Duodenal mucosa (tissue), 2 donors: ENCODE measurements around the gene CAST.

Source experiments
- H3K27ac ChIP-seq: one replicate; pipeline ENCODE4 v1.7.0; 2013; ENCODE audit warnings: low read depth, low read length
- H3K27me3 ChIP-seq, 2 donors: one replicate each; pipeline ENCODE4 v1.7.0; 2013; ENCODE audit warnings: low read length in 2 of 2, control low read depth in 1 of 2; ENCODE audit not compliant: insufficient read depth in 2 of 2, control insufficient read depth in 1 of 2
- H3K36me3 ChIP-seq, 2 donors: one replicate each; pipeline ENCODE4 v1.7.0; 2013; ENCODE audit warnings: low read length in 2 of 2, control low read depth in 1 of 2; ENCODE audit not compliant: insufficient read depth in 2 of 2, control insufficient read depth in 1 of 2
- H3K4me1 ChIP-seq, 2 donors: one replicate each; pipeline ENCODE4 v1.7.0; 2013; ENCODE audit warnings: low read length in 2 of 2, control low read depth in 1 of 2; ENCODE audit not compliant: insufficient read depth in 2 of 2, control insufficient read depth in 1 of 2
- H3K4me3 ChIP-seq, 2 donors: one replicate each; pipeline ENCODE4 v1.7.0; 2013; ENCODE audit warnings: low read length in 2 of 2, low read depth in 1 of 2
- H3K9ac ChIP-seq, 2 donors: one replicate each; pipeline ENCODE4 v1.7.0; 2013; ENCODE audit warnings: low read length in 2 of 2, low read depth in 1 of 2
- H3K9me3 ChIP-seq, 2 donors: one replicate each; pipeline ENCODE4 v1.7.0; 2013; ENCODE audit warnings: low read length in 2 of 2, control low read depth in 1 of 2; ENCODE audit not compliant: control insufficient read depth in 1 of 2

CAST gene

DNA sequence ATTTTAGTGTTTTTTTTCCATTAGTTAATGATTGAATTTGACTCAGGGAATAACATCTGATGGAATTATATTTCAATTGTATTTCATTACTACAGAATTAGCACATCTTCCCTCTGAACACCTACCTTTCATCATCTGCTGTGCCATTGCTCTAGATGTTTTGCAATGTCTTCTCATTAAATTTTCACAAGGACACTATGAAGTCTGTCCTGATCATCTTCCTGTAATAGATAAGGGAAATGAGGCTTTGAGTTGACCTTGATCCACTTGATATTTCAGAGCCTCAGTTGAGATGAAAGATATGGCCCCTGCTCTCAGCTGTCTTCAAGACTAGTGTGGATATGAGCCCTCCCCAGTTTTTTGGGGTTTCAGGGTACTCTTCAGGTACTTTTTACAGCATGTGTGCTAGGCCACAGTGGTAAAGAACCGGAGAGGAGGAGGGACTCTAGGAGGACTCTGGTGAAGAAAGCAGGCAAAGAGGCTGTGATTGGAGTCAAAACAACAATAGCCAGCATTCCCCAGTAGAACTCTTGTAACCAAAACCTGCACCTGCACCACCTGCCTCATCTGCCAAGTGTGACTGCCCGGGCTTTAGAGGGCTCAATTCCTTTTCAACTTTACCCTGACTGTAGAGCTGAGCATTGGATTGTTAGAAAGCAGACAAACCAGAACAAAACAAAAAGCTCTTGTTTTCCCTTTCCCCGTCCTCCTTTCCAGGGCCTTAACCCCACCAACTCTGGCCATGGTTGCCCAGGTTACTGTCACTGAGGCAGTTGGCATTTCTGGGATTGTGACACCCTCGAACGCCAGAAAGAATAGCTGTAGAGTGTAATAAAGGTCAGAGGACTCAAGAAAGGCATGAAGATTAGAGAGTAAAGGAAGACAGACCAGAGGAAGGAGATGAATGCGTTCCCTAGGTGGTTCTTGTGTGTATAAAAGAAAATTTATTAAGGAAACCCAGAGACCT lies 89.3 kb downstream of the CAST start:
- H3K4me3 ChIP-seq = no peak overlapping the region
- H3K9ac ChIP-seq = no peak overlapping the region
- H3K36me3 ChIP-seq = peaks cover 46 to 81% of the 10 kb centered on the region in 2 donors
- H3K27me3 ChIP-seq = no peaks in the 10 kb centered on the region
- peaks cover 0 to 5% of the 10 kb centered on the region in 2 donors for H3K4me1 ChIP-seq
- H3K27ac ChIP-seq = no peak overlapping the region
- H3K9me3 ChIP-seq = no peaks in the 10 kb centered on the region

DNA sequence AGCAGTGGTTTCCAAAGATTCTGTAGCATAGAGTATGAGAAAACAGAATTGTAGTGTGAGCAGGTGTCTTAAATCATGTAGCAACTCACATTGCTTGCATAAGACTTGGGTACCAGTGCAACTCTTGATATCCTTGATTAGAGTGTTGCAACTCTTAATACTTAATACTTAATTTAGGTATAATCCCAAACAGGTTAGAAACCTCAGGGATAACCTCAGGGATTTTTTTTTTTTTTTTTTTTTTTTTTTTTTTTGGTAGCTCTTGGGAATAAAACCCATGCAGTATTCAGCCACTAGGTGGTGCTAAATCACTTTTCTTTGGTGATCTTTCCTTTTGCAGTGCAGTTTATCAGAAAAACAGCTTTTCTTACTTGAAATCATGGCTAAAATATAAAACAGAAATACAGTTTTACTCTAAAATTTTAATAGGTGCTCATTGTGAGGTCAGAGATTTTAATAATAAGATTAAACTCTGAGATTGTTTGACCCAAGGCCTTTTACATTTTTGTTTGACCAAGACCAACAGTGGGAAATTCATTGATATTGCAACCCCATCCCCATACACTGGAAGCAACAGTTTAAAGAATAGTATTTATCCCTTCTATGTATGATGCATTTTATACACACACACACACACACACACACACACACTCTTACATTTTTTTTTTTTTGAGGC lies 90.3 kb downstream of the CAST start:
- no peak overlapping the region for H3K4me3 ChIP-seq
- peaks cover 48 to 84% of the 10 kb centered on the region in 2 donors for H3K36me3 ChIP-seq
- H3K9ac ChIP-seq = no peak overlapping the region
- H3K27ac ChIP-seq = no peak overlapping the region
- H3K4me1 ChIP-seq = peaks cover 0 to 3% of the 10 kb centered on the region in 2 donors
- no peaks in the 10 kb centered on the region for H3K27me3 ChIP-seq
- H3K9me3 ChIP-seq = no peaks in the 10 kb centered on the region

GRCh38 chr5:96753017-96753397 lies 90.8 kb downstream of the CAST start:
- Histone ChIP-seq H3K9me3 (no peaks in the 10 kb centered on the region), H3K27ac (no peak overlapping the region), H3K36me3 (peaks cover 46 to 84% of the 10 kb centered on the region in 2 donors), H3K27me3 (no peaks in the 10 kb centered on the region), H3K4me3 (no peak overlapping the region), H3K9ac (no peak overlapping the region), H3K4me1 (no peaks in the 10 kb centered on the region)

- H3K36me3 ChIP-seq = peaks cover 48 to 86% of the 10 kb centered on the region in 2 donors
- H3K9ac ChIP-seq = no peak overlapping the region
- no peaks in the 10 kb centered on the region for H3K27me3 ChIP-seq
- H3K9me3 ChIP-seq = no peaks in the 10 kb centered on the region
- H3K27ac ChIP-seq = no peak overlapping the region
- H3K4me1 ChIP-seq = no peaks in the 10 kb centered on the region
- H3K4me3 ChIP-seq = no peak overlapping the region
These were observed 91.7 kb downstream of the CAST start for GRCh38 chr5:96753848-96754247.

- no peaks in the 10 kb centered on the region for H3K4me1 ChIP-seq
- no peak overlapping the region for H3K27ac ChIP-seq
- peaks cover 39 to 75% of the 10 kb centered on the region in 2 donors for H3K36me3 ChIP-seq
- no peak overlapping the region for H3K4me3 ChIP-seq
- no peaks in the 10 kb centered on the region for H3K27me3 ChIP-seq
- H3K9me3 ChIP-seq = no peaks in the 10 kb centered on the region
- no peak overlapping the region for H3K9ac ChIP-seq
These were observed 93.7 kb downstream of the CAST start for GRCh38 chr5:96755851-96756250.

GRCh38 chr5:96756985-96757384 lies 94.8 kb downstream of the CAST start:
- Histone ChIP-seq H3K27me3 (no peaks in the 10 kb centered on the region), H3K36me3 (peaks cover 39 to 70% of the 10 kb centered on the region in 2 donors), H3K27ac (no peak overlapping the region), H3K9me3 (no peaks in the 10 kb centered on the region), H3K4me3 (no peak overlapping the region), H3K4me1 (no peaks in the 10 kb centered on the region), H3K9ac (no peak overlapping the region)

DNA sequence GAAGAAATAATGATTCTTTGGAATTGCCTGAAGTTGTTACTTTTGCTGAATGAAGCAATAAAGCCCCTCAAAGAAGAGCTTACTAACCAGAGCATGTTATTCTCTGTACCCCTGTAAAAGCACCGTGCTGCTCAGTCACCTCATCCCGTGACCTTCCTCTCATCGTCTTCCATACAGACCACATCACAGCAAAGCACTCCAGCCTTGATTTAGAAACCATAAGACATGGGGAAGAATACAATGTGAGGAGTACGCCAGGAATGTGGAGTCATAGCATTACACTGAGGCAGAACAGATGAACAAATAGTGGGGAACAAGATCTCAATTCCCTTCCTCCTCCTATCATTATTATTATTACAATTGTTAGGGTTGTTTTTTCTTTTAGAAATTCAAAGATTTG lies 96.4 kb downstream of the CAST start:
- H3K36me3 ChIP-seq = peaks cover 45 to 76% of the 10 kb centered on the region in 2 donors
- no peaks in the 10 kb centered on the region for H3K9me3 ChIP-seq

DNA sequence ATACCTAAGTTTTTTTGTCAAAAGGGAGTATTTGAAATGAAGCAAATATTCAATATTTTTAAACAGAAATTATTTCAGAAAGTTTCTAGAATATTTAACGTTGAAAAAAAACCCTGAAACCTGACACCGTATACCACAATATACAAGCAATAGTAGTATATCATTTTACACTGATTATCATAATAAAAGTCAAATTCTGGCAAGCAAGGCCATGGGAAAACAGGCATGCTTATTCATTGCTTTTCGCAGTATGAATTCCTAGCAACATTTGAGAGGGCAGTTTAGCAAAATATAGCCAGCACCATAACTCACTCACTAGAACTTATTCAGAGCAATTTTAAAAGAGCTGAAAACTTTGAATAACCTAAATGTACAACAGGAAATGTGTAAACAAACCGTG lies 99.4 kb downstream of the CAST start:
- Histone ChIP-seq H3K36me3 (peaks cover 45 to 75% of the 10 kb centered on the region in 2 donors), H3K4me3 (no peak overlapping the region), H3K27me3 (no peaks in the 10 kb centered on the region), H3K9ac (no peak overlapping the region), H3K4me1 (no peaks in the 10 kb centered on the region), H3K27ac (no peak overlapping the region), H3K9me3 (no peaks in the 10 kb centered on the region)

More for the DNA sequence above, 96.4 kb downstream of the CAST start:
- no peak overlapping the region for H3K4me3 ChIP-seq
- no peak overlapping the region for H3K27ac ChIP-seq
- no peaks in the 10 kb centered on the region for H3K4me1 ChIP-seq
- H3K27me3 ChIP-seq = no peaks in the 10 kb centered on the region
- no peak overlapping the region for H3K9ac ChIP-seq

GRCh38 chr5:96763026-96763425 lies 100.8 kb downstream of the CAST start:
- Histone ChIP-seq H3K27ac (no peak overlapping the region), H3K4me3 (no peak overlapping the region), H3K36me3 (peaks cover 38 to 76% of the 10 kb centered on the region in 2 donors), H3K27me3 (no peaks in the 10 kb centered on the region), H3K9me3 (no peaks in the 10 kb centered on the region), H3K9ac (no peak overlapping the region), H3K4me1 (no peaks in the 10 kb centered on the region)

DNA sequence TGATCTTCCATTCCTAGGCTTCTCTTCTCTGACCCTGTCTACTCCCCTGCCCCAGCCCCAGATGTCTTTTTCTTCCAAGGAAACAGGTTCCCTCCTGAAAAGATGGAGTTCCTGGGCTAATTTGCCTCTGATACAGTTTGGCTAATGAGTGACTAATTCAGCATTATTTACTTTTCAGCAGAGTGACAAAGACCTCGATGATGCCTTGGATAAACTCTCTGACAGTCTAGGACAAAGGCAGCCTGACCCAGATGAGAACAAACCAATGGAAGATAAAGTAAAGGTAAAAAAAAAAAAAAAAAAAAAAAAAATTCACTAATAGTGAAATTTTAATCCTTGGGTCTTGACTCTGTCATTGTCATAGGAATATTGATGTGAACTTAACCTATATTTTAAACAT lies 102.9 kb downstream of the CAST start:
- no peak overlapping the region for H3K4me3 ChIP-seq
- H3K27me3 ChIP-seq = no peaks in the 10 kb centered on the region
- H3K9me3 ChIP-seq = no peaks in the 10 kb centered on the region
- H3K9ac ChIP-seq = no peak overlapping the region
- H3K36me3 ChIP-seq = peaks cover 40 to 81% of the 10 kb centered on the region in 2 donors
- no peak overlapping the region for H3K27ac ChIP-seq
- no peaks in the 10 kb centered on the region for H3K4me1 ChIP-seq
